Bone marrow (tissue), 2 donors: ENCODE data around the gene ARNT2.

Source experiments
- DNase-seq, 2 donors: peaks; one replicate each; lab custom pipeline; 2025; lab: John Stamatoyannopoulos, UW

The ARNT2 gene

DNA sequence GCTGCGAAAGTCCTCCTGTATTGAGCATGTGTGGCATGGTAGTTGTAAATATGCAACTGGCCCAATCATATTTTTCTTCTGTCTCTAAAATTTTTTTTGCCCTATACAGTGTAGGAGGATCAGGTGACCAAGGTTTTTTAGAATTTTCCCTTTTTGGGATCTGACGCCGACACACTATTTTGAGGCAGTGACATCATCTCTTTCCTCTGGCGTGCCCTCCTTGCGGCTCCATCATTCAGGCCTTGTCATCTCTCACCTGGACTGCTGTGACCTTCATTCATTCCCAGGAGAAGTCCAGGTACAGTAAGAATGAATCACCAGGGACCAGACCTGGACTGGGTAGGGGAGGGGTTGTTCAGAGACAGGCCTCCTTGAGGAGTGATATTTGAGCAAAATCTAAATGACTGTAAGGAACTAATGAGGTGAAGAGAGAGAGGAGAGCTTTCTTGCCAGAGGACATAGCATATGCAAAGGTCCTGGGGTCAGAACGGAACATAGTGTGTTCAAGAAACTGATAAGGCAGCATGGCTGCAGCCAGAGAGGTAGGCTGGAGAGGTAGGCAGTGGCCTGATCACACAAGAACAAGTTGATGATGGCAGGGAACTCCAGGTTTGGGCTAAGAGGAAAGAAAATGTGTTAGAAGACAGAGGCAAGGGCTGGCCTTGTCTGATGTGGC is 38.7 kb downstream of the ARNT2 start:
- no peak for DNase-seq

DNA sequence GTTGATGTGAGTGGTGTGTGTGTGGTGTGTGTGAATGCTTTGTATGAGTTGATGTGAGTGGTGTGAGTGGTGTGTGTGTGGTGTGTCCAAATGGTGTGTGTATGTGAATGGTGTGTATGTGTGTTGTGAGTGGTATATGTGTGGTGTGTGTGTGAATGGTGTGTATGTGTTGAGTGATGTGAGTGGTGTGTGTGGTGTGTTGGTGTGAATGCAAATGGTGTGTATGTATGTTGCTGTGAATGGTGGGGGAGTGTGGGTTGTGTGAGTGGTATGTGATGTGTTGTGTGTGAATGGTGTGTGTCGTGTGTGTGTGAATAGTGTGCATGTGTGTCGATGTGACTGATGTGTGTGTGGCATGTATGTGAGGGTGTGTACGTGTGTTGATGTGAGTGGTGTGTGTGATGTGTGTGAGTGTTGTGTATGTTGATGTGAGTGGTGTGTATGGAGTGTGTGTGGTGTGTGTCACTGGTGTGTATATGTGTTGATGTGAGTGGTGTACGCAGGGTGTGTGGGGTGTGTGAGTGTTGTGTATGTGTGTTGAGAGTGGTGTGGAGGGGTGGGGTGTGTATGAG is 40.6 kb downstream of the ARNT2 start:
- DNase-seq, result no peak

DNA sequence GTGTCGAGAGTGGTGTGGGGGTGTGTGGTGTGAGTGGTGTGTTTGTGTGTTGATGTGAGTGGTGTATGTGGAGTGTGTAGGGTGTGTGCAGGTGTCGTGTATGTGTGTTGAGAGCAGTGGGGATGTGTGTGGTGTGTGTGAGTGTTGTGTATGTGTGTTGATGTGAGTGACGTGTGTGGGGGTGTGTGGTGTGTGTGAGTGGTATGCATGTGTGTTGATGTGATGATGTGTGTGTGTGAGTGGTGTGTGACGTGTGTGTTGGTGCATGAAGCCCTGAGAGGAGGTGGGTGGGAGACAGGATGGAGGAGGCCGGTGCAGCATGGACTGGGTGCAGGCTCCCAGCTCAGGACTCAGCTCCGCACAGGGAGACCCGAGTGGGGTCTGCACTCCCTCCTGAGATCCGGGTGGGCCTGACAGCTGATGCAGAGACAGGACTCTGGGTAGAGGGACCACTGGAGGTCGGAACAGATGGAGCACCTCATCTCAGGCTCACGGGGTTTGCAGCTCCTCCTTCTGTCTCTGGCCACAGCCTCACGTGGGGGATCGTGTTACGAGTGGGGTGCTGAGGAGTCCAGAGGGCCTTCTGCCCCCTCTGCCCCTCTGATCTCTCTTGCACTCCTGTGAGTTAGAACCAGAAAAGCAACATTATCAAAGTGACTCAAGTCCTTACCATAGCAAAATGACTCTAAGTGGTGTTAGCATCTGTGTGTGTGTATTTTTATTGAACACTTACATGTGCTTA is 41.3 kb downstream of the ARNT2 start:
- no peak for DNase-seq

DNA sequence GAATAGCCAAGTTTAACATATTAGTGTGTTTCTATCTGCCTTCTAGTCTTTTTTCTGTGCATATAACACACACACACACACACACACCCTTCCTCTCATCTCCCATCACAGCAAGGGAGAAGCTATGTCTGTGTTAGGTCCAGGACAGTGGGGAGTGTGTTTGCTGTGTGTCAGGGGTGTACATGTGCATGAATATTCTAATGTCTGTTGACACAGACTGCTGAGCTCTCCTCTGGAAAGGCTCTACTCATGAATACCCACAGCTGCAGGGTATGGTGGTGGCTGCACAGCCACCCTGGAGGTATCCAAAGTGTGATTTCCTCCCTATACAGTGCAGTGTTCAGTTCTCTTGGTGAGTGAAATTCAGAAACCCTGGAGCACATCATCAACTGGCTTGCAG is 42.9 kb downstream of the ARNT2 start:
- DNase-seq, result no peak

DNA sequence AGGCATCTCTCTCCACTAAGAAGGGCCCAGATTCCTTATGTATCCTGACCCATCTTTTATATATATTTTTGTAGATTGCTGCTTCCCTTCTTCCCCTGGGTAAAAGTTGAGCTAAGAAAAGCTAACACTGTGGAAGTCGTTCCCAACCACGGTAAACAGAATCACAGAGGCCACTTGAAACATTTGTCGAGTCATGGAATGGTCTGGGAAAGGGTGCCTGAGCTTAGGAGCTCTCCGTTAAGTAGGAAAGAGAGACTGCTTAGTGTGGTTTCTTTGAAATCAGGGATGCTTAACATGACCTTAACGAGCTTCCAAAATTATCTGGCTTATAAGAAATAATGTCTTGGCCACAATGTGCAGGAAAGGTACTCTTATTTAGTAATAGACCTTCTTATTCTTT is 45.6 kb downstream of the ARNT2 start:
- no peak for DNase-seq

DNA sequence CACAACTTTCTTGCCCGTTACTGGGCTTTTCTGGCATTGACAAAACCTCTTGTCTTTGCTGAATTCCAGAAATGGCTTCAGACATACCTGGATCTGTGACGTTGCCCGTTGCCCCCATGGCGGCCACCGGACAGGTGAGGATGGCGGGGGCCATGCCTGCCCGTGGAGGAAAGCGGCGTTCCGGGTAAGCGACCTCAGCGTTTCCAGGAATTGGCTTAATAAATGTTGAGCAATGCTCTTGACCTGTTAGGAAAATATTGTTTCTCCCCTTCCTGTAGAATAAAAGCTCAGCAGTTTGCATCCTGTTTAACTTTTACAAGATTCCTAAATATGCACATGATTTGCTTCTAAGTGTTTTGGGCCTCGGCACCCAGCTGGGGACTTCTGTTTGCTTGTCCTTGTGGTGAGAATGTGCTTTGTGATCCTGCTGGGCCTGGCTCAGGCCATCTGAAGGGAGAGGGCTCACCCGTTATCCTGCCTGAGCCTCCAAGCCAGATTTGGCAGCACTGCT is 46.7 kb downstream of the ARNT2 start:
- no peak for DNase-seq

DNA sequence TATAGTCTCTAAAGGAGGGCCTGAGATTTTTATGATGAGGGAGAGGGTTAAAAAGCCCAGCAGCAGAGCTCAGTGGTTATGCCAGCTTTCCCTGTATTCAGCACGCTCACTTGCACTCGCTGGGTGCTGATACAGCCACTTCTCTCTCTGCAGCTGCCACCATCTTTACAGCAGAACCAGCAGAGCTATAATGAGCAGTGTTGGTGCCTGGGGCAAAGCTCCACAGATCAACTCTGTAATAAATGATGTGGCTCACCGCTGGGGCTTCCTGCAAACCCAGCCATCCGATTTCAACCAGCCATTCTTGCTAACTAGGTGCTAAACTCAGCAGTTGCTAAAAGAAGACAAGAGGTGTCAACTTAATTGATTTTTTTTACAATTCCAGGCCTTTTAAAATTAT is 48.0 kb downstream of the ARNT2 start:
- no peak for DNase-seq

DNA sequence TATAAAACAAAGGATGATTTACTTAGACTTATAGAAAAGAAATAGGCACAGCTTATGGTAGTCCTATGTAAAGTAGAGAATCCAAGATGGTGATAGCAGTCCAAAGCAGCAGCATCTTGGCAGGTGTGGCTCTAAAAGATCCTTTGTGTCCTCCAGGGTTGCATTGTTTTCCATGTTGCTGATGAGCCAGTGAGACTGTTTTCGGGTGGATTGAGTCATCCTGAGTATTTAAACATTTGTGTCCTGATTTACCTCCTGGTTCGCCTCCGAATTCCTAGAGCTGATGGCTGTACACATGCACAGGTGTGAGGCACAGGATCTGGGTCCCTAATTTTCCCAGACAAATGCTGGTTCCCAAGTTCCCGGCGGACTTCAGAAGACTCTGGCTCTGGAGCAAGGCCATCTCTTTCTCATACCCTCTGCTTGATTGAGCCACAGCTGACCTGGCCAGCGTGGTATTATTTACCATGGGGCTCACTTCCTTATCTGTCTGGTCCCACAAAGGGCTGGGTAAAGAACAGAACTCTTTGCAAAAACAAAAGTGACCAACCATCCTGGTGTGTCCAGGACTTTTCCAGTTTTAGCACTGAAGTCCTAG is 51.0 kb downstream of the ARNT2 start:
- DNase-seq, result no peak

DNA sequence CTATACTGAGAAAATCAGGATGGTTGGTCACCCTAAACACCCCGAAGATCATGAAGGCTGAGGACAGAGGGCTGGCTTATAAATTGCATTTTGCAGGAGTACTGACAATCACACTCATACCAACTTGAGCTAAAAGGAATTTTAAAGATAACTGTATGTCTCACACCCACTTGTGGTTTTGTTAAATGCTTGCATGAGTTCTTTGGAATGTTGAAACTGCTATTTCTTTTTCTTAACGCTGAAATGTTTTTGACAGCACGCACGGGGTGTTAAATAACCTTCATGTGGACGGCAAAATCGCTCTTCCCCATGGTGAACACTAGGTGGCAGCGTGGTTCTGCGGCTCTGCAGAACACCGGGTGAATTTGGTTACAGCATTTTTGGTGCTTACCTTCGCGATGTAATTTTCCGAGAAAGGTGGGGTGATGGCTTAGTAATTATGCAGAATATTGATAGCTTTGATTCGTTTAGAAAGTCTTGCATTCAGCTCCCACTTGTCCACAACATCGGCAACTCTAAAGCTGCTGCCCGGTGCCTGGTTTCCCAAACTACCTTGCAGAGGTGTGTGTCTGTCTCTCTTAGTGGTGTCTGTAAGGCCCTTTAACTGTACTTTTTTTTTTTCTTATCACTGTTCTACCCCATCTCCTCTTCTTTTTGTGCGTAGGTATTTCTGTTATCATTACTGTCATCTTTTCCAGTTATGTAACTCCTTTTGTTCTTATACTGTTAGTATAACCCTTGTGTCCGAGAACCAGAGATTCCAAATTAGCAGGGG is 51.7 kb downstream of the ARNT2 start:
- peak in 1 of 2 donors; percentile 16 for DNase-seq

DNA sequence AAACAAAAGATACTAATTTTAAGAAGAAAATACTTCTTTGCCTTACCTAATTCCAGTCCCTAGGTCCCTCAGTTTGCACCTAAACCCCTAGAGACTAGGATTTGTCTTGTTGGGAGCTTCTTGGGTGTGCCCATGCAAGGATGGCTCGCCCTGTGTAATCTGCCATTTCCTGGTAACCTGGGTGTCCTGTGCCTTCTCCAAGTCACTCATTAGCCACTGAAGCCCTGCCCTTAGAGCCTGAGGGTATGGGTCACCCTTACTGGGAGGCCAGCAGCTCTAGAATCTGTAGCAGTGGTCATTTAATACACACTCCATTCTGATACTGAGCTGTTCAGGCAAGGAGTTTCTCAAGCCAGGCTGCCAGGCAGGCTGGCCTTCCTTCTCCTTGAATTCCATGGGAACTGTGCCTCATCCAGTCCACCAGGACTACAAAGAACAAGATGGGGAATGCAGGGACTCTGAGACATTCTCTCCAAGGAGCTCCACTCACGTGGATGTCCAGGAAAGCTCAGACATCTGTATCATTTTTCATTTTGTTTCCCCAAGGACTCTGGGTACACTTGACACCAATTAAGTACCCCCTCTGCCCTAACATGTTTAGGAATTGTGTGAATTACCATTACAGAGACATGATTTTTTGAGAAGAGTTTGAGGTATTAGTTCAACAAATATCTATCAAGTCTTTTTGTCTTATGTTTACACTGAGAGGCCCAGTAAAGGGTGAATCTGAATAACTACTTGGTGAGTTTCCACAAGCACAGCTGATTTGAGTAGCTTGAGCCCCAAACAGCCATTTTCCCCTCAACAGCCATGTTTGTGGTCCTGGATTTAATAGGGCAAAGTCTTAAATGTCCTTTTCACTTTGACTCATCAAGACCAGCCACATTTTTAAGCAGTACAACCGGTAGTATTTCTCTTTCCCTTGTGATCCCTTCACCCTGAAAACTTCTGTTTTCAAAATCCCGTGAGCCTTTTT is 52.6 kb downstream of the ARNT2 start:
- DNase-seq, result no peak

DNA sequence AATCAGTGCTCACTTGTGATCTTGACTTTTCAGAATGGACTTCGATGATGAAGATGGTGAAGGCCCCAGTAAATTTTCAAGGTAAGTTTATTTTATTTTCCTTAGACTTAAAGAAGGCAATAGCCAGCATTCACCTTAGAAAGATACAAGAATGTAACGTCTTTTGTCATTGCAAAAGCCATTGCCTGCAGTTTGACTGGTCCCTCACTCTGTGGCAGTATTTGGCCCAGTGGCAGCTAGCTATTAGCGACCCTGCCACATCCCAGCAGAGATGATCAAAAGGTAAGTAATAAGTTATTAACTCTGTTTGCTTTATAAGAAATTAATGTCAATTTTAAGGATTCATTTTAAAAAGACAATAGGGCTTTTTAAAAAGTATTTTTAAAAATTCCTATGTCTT is 53.7 kb downstream of the ARNT2 start:
- no peak for DNase-seq

DNA sequence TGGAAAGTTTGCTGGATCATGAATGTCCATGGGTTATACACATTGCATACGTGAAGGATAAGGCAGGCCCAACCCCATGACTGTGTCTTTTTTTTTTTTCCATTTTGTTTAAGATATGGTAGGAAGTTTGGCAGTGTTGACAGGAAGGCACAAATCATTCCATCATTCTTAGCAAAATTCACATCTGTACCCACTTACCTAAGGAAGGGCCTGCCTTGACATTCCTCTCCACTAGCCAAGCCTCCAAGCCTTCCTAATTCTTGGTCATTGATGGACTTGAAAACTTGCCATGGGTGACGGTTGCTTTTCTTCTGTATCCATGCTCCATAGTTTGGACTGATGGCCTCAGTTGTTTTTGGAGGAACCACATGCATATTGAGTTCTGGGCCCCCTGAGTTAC is 54.4 kb downstream of the ARNT2 start:
- DNase-seq, result no peak

DNA sequence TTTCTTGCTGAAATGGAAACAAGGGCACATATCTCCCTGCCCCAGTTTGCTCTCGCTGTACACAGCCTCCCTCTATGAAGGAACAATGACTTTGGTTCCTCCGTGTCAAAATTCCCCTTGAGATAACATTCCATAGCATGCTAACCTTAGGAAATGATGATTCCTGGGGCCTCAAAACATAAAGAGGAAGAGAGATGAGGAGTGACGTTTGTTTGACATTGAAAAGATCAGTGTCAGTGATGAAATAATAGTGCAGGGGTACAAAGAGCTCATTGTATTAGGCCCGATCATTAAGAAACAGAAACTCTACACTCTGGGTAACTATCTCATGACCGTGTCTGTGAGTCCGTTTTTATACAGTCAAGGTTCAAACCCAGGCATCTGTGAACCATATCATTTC is 55.2 kb downstream of the ARNT2 start:
- no peak for DNase-seq

DNA sequence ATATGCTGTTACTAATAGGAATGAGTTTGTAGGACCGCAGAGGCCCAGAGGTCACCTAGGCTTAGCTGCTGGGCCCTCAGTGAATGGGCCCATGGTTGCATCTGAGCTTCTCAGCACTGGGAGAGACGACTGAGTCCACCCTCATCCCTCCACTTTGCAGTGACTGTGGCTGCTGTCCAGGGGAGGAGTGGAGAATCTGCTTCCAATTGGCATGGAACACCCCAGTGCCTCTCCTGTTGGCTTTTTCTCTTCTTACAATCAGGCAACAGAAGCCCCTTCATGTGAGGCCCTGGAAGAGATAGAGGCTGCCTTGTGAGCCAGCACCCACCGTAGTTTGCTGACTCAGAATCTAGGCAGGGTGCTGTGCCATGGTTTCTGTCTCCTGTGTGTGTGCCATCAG is 55.6 kb downstream of the ARNT2 start:
- DNase-seq, result no peak

DNA sequence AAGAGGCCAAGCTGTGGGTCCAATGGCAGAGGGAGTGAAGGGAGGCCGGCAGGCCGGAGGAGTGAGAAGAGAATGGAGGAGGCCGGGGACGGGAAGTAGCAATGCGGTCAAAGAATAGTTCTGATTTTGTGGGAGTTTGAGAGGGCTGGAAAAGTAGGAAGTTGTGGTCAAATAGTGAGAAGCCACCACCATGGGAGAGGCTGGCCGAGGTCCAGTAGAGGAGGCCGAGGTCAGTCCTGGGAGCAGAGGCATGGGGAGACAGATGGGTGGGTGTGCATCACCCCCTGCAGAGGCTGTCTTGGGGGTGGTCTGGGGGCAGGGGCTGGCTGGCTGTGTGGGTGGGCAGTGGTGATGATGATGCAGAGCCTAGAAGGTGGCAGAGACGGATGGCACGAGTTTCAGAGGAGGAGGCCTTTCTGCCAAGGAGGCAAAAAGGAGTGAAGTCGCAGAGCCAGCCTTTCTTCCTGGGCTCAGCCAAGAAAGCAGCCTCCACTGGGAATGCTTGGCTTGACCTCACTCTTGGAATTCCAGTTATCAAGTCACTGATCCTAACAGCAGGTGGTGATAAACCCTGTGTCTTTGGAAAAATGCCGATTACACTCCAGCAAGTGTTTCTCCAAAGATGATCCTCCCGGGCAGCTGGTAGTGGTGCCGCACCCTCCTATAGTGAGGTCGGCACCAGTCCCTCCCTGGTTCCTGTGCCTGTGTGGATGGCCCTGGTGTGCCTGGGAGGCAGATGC is 57.3 kb downstream of the ARNT2 start:
- no peak for DNase-seq

DNA sequence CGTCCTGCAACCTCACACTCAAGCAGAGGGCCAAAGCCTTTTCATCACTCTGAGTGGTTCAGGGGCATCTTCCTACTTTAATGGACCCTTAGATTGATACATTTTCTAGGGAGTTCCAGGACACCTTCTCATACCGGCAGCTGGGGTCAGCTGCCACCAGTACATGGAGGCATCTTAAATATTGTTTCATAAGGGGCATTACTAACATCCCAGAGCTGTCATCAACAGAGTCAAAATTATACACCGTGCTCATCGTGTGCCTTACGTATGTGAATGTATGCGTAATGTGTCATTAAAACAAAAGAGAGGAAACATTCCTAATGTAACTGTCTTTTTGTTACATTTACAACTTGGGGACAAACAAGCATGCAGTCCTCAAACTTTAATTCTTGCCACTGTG is 57.9 kb downstream of the ARNT2 start:
- no peak for DNase-seq

DNA sequence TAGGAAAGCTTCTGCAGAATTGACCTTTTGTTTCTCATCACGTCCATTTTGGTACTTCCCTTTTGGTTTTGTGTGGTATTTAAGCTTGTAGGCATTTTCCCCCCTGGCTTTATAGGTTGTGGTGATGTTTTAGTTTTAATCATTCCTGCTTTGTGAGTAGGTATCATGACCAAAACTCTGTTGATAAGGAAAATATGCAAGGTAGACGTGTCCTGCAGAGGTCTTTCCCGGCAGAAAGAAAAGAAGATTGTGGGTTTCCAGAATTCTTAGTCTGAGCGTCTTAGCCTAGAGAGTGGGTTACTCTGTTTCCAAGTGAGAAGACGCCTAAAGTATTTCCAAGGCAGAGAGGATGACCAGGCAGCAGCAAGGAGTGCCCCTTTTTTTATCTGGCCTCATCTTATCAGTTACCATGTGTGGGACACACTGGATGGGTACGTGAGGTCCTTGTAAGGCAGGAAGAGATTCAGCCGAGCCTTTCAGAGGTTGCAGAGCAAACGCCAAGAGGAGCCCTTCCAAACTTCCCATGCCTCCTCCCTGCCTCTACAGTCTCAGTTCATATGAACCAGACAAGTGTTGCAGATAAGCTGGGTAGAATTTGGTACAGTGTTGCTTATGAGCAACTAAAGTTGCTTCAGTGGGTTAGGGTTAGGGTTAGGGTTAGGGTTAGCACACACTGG is 58.8 kb downstream of the ARNT2 start:
- DNase-seq, result no peak

DNA sequence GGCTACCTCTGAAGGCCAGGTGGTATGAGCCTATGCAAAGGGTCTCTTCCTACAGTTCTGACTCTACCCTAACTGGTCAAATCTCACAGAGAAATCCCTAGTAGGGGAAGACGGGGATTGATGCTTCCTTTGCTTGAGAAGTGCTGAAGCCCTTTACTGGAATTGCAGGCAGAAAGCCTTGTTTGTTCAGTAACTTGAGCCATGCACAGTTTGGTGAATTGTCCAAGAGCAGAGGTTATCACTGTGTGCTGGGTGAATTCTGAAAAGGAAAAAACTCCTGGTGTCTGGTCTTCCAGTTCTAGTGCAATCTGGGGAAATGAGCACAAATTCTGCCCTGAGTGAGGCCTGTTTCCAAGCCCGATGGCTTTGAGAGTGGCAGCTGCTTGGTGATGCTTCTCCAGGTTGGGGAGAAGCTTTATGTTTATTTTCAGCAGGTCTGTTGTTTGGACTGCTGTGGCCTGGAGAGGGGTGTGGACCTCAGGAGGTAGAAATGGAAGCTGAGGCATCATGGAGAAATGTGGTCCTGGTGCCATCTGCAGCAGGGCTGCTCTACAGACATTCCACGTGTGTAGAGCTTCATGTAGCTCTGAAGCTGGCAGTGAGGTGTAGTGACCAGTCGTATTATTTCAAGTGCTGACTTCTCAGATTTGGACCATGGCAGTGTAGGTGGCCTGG is 60.9 kb downstream of the ARNT2 start:
- no peak for DNase-seq

DNA sequence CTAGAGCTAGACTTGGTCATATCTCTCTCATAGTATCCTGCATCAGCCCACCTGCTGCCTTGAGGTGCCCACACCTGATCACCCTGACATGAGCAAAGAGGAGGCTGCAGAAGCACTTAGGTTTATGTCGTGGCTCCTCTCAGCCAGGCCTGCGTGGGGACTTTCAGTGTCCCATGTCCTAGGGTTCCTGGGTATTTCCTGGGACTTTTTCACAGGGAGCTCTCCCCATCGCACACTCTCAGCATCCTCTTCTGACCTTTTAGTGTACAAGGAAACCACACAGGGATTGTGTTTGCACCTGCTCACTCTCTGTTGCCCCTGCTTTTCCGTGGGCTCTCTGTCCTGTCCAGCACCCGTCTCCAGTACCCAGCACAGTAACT is 61.4 kb downstream of the ARNT2 start:
- DNase-seq, result no peak
